Endodermal cell (in vitro differentiated cells): ENCODE data around the gene SORD. TPM values are rescaled to one million over a fixed set of nuclear protein-coding genes. Genes with fewer than 3 reads are reported as not detected.
A peak's percentile ranks its signal among the peaks of the same experiment; 100 is the strongest.
"Not testable (repeated sequence)": the region's sequence is repeated elsewhere in the genome, so short reads cannot be mapped to it uniquely, and the experiment has no call there.

Experiments
- DNase-seq: peaks from one replicate; pipeline ENCODE4 v3.0.0-alpha.2; 2017
- H3K27ac ChIP-seq: 2 replicates; pipeline ENCODE4 v1.5.1; 2013; ENCODE audit warnings: mild to moderate bottlenecking, low read depth, low read length, moderate library complexity
- H3K27me3 ChIP-seq: 2 replicates; pipeline ENCODE4 v1.6.1; 2013; ENCODE audit warnings: mild to moderate bottlenecking, low read length, moderate library complexity; ENCODE audit not compliant: insufficient read depth, control insufficient read depth, poor library complexity, severe bottlenecking
- H3K36me3 ChIP-seq: 2 replicates; pipeline ENCODE4 v1.7.0; 2013; ENCODE audit warnings: mild to moderate bottlenecking, low read length, moderate library complexity; ENCODE audit not compliant: control insufficient read depth, insufficient read depth
- H3K4me1 ChIP-seq: one replicate; pipeline ENCODE4 v1.7.0; 2013; ENCODE audit warnings: low read length; ENCODE audit not compliant: control insufficient read depth, insufficient read depth
- H3K4me3 ChIP-seq: 2 replicates; pipeline ENCODE4 v1.5.1; 2013; ENCODE audit warnings: mild to moderate bottlenecking, low read length, moderate library complexity
- H3K9ac ChIP-seq: 2 replicates; pipeline ENCODE4 v1.6.1; 2013; ENCODE audit warnings: mild to moderate bottlenecking, low read length, moderate library complexity; ENCODE audit not compliant: poor library complexity, severe bottlenecking; ENCODE audit errors: extremely low read depth
- H3K9me3 ChIP-seq: 2 replicates; pipeline ENCODE4 v1.6.1; 2013; ENCODE audit warnings: mild to moderate bottlenecking, low read length, moderate library complexity; ENCODE audit not compliant: control insufficient read depth
- H3K27ac Mint-ChIP-seq: 2 replicates; pipeline ENCODE4 v1.8.0; 2020; ENCODE audit warnings: mixed read lengths
- H3K27me3 Mint-ChIP-seq: 2 replicates; pipeline ENCODE4 v1.8.0; 2021; ENCODE audit warnings: mild to moderate bottlenecking, mixed read lengths; ENCODE audit not compliant: insufficient read depth
- H3K36me3 Mint-ChIP-seq: 2 replicates; pipeline ENCODE4 v1.8.0; 2020; ENCODE audit warnings: low read depth, mixed read lengths
- H3K4me1 Mint-ChIP-seq: 2 replicates; pipeline ENCODE4 v1.8.0; 2020; ENCODE audit warnings: mixed read lengths
- H3K4me3 Mint-ChIP-seq: 2 replicates; pipeline ENCODE4 v1.8.0; 2020; ENCODE audit warnings: mild to moderate bottlenecking, moderate library complexity, mixed read lengths
- H3K9me3 Mint-ChIP-seq: 2 replicates; pipeline ENCODE4 v1.8.0; 2020; ENCODE audit warnings: mild to moderate bottlenecking, mixed read lengths
- CTCF ChIP-seq: fragments of 200-600 bp; sonication (generic); conservative IDR thresholded peaks from 2 replicates; pipeline ENCODE4 v1.5.0; 2021; ENCODE audit warnings: antibody characterized with exemption, mild to moderate bottlenecking
- WGBS, 2 experiments: methylation state at CpG; one replicate each; pipeline versions ENCODE4 v1.1.5 to v1.1.7; 2013; ENCODE audit warnings: missing lambda C conversion rate in 2 of 2, mixed read lengths in 1 of 2; ENCODE audit not compliant: insufficient coverage in 1 of 2, insufficient read length in 1 of 2; 5-methylcytosine and 5-hydroxymethylcytosine counted together
- total RNA-seq, 2 donors: library from RNA; stranded (reverse); fragmentation: NEBNext Ultra II Directional in 1 of 2; extraction: Animal tissue kit (Norgen Biotek cat#: 25700) in 1 of 2; gene quantifications; 2 replicates in 1 of 2; 3 replicates in 1 of 2; pipeline ENCODE4 v1.2.1, GENCODE V29; 2021

SORD gene
- total RNA-seq, 2 donors from 2014 or later: 28.7 to 40.3 TPM

GRCh38 chr15:45034087-45034486, 11.1 kb downstream of the SORD start:
- WGBS, 2 experiments: 90 to 91% methylated on average over 1 to 2 of the region's 4 CpGs
- DNase-seq, H3K27ac ChIP-seq, H3K9ac ChIP-seq, H3K4me3 Mint-ChIP-seq, H3K27ac Mint-ChIP-seq, H3K4me3 ChIP-seq, H3K27me3 Mint-ChIP-seq, H3K4me1 Mint-ChIP-seq, H3K4me1 ChIP-seq, H3K27me3 ChIP-seq: not testable (repeated sequence)
- H3K36me3 ChIP-seq: peaks cover 27% of the 10 kb centered on the region
- Mint-ChIP-seq H3K36me3 (peaks cover 46% of the 10 kb centered on the region), H3K9me3 (peaks cover 23% of the 10 kb centered on the region)
- H3K9me3 ChIP-seq: peaks cover 25% of the 10 kb centered on the region

DNA sequence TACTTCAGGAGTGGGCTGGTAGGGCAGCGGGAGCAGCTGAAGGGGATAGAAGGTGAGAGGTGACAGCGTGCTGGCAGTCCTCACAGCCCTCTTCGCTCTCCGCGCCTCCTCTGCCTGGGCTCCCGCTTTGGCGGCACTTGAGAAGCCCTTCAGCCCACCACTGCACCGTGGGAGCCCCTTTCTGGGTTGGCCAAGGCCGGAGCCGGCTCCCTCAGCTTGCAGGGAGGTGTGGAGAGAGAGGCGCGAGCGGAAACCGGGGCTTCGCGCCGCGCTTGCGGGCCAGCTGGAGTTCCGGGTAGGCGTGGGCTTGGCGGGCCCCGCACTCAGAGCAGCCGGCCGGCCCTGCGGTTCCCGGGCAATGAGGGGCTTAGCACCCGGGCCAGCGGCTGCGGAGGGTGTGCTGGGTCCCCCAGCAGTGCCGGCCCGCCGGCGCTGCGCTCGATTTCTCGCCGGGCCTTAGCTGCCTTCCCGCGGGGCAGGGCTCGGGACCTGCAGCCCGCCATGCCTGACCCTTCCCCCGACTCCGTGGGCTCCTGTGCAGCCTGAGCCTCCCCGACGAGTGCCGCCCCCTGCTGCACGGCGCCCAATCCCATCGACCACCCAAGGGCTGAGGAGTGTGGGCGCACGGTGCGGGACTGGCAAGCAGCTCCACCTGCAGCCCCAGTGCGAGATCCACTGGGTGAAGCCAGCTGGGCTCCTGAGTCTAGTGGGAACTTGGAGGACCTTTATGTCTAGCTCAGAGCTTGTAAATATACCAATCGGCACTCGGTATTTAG, 11.8 kb downstream of the SORD start:
- not testable (repeated sequence) for H3K27ac ChIP-seq, H3K4me1 ChIP-seq, H3K4me1 Mint-ChIP-seq, H3K4me3 ChIP-seq, H3K4me3 Mint-ChIP-seq, H3K27ac Mint-ChIP-seq, H3K27me3 ChIP-seq, H3K9ac ChIP-seq, H3K27me3 Mint-ChIP-seq, DNase-seq
- Histone ChIP-seq H3K9me3 (peaks cover 18% of the 10 kb centered on the region), H3K36me3 (peaks cover 23% of the 10 kb centered on the region)
- peaks cover 19% of the 10 kb centered on the region for H3K9me3 Mint-ChIP-seq
- peaks cover 39% of the 10 kb centered on the region for H3K36me3 Mint-ChIP-seq
- WGBS, 2 experiments: 96 to 97% methylated on average over 20 to 56 of the region's 56 CpGs

DNA sequence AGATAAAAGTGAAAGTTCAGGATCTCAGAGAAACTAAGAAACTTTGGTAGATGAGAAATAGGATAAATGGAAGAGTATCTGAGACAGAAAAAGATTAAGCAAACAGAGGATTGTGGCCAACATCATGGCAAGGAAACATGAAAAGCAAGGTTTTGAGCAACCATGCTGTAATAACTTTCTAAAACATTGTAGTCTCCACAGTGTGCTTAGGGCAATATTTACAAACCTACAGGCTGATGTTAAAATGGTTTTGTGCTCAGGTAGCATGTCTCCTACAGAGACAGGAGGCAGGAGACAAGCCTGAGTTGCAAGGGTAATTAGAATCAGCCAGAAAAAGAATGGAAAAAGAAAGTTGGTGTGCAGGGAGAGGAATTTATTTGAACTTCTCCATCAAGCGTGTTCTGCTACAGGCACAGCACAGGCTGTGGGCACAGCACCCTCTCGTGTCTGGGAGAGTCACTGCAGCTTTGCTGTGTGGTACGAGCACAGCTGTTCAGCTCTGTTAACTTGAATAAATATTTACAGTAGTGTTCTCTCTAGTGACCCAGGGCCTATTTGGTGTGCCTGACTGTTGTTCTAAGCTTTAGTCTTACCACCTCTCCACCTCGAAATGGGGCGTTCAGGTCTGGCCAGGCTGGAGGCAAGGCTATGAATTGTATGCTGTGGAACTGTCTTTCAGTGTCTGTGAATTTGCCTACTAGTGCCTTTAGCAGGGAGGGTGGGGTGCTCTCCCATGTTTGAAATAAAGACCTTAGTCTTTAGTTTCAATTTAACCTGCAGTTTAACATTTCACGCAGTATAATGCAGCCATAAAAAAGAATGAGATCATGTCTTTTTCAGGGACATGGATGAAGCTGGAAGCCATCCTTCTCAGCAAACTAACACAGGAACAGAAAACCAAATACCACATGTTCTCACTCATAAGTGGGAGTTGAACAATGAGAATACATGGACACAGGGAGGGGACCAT, 14.1 kb downstream of the SORD start:
- H3K27ac Mint-ChIP-seq, H3K27ac ChIP-seq, H3K4me3 Mint-ChIP-seq, H3K4me3 ChIP-seq, H3K9ac ChIP-seq, H3K4me1 ChIP-seq, H3K27me3 Mint-ChIP-seq, H3K27me3 ChIP-seq, H3K4me1 Mint-ChIP-seq, H3K9me3 ChIP-seq: not testable (repeated sequence)
- 39 to 67% methylated on average over 3 to 6 of the region's 6 CpGs for WGBS, 2 experiments
- TF ChIP-seq CTCF: peak; percentile 96
- peak; percentile 88 for DNase-seq
- peaks cover 12% of the 10 kb centered on the region for H3K36me3 ChIP-seq
- Mint-ChIP-seq H3K9me3 (peaks cover 18% of the 10 kb centered on the region), H3K36me3 (peaks cover 25% of the 10 kb centered on the region)

DNA sequence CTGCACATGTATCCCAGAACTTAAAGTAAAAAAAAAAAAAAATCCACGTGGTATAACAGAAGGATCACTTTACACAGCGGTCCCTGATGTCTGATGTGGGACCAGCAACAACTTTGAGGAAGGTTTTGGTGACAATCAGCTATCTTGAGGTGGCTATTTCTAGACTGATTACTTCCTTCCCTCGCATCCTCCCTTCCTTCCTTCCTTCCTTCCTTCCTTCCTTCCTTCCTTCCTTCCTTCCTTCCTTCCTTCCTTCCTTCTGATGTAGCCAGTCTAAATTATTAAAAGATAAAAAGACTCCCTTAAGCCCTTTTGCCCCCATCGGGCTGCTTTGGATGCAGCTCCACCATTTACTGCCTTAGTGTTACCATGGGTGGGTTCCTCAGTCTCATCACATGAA, 14.9 kb downstream of the SORD start:
- peaks cover 12% of the 10 kb centered on the region for H3K36me3 ChIP-seq
- Mint-ChIP-seq H3K27ac (no peak overlapping the region), H3K4me1 (peaks cover 4% of the 10 kb centered on the region), H3K4me3 (no peak overlapping the region), H3K36me3 (peaks cover 25% of the 10 kb centered on the region), H3K27me3 (no peaks in the 10 kb centered on the region), H3K9me3 (peaks cover 18% of the 10 kb centered on the region)
- H3K4me1 ChIP-seq: no peaks in the 10 kb centered on the region
- WGBS, 2 experiments: 91 to 100% methylated on average over 2 to 4 of the region's 4 CpGs
- H3K9ac ChIP-seq: no peak overlapping the region
- H3K27me3 ChIP-seq: no peaks in the 10 kb centered on the region
- H3K27ac ChIP-seq: no peak overlapping the region
- H3K9me3 ChIP-seq: peaks cover 6% of the 10 kb centered on the region
- TF ChIP-seq CTCF: no peak
- no peak overlapping the region for H3K4me3 ChIP-seq
- no peak for DNase-seq

GRCh38 chr15:45040396-45040795, 17.4 kb downstream of the SORD start:
- WGBS, 2 experiments: 86% methylated on average over 1 of the region's 1 CpG; no CpG with 5 or more reads in 1 of the 2 experiments
- H3K27me3 Mint-ChIP-seq, H3K9ac ChIP-seq, H3K27ac Mint-ChIP-seq, H3K4me1 ChIP-seq, H3K4me1 Mint-ChIP-seq, H3K9me3 ChIP-seq, H3K4me3 Mint-ChIP-seq, H3K4me3 ChIP-seq, H3K9me3 Mint-ChIP-seq, H3K27ac ChIP-seq, DNase-seq, H3K27me3 ChIP-seq: not testable (repeated sequence)
- peaks cover 12% of the 10 kb centered on the region for H3K36me3 ChIP-seq
- H3K36me3 Mint-ChIP-seq: peaks cover 21% of the 10 kb centered on the region
